ENCODE measurements around the gene RFFL. TPM values are rescaled to one million over a fixed set of nuclear protein-coding genes. Genes with fewer than 3 reads are reported as not detected.
"Not testable (repeated sequence)": the region's sequence is repeated elsewhere in the genome, so short reads cannot be mapped to it uniquely, and the experiment has no call there.

Gene RFFL
- total RNA-seq, 1 donor from 2014 or later, result 31.5 TPM

- TF ChIP-seq CTCF (conservative IDR thresholded peaks at IDR 0.05; ENCODE audit: low read depth, low read length), result no peak
Observed at GRCh38 chr17:35010093-35010492, 53.4 kb downstream of the RFFL start.

GRCh38 chr17:35006961-35007360, 56.5 kb downstream of the RFFL start:
- DNase-seq (ENCODE audit: low read depth), result no peak
- TF ChIP-seq CTCF (conservative IDR thresholded peaks at IDR 0.05; ENCODE audit: low read depth, low read length), result no peak
- no peak overlapping the region for H3K4me3 ChIP-seq (ENCODE audit: low read depth, low read length)

More at GRCh38 chr17:35010093-35010492, 53.4 kb downstream of the RFFL start:
- DNase-seq (ENCODE audit: low read depth), result no peak
- H3K4me3 ChIP-seq (ENCODE audit: low read depth, low read length), result no peak overlapping the region

GRCh38 chr17:35006345-35006744, 57.2 kb downstream of the RFFL start:
- DNase-seq (ENCODE audit: low read depth), result no peak
- no peak overlapping the region for H3K4me3 ChIP-seq (ENCODE audit: low read depth, low read length)
- TF ChIP-seq CTCF (conservative IDR thresholded peaks at IDR 0.05; ENCODE audit: low read depth, low read length), result no peak

GRCh38 chr17:35003778-35004177, 59.7 kb downstream of the RFFL start:
- no peak overlapping the region for H3K4me3 ChIP-seq (ENCODE audit: low read depth, low read length)
- no peak for DNase-seq (ENCODE audit: low read depth)
- no peak for TF ChIP-seq CTCF (conservative IDR thresholded peaks at IDR 0.05; ENCODE audit: low read depth, low read length)

- no peak for TF ChIP-seq CTCF (conservative IDR thresholded peaks at IDR 0.05; ENCODE audit: low read depth, low read length)
- DNase-seq (ENCODE audit: low read depth), result no peak
Observed at GRCh38 chr17:35002876-35003551, 60.5 kb downstream of the RFFL start.

GRCh38 chr17:35001549-35001948, 62.0 kb downstream of the RFFL start:
- no peak for TF ChIP-seq CTCF (conservative IDR thresholded peaks at IDR 0.05; ENCODE audit: low read depth, low read length)
- H3K4me3 ChIP-seq (ENCODE audit: low read depth, low read length), result no peak overlapping the region
- no peak for DNase-seq (ENCODE audit: low read depth)

More at GRCh38 chr17:35002876-35003551, 60.5 kb downstream of the RFFL start:
- no peak overlapping the region for H3K4me3 ChIP-seq (ENCODE audit: low read depth, low read length)

- not testable (repeated sequence) for DNase-seq (ENCODE audit: low read depth)
Observed at GRCh38 chr17:35000965-35001364, 62.5 kb downstream of the RFFL start.

More at GRCh38 chr17:35000965-35001364, 62.5 kb downstream of the RFFL start:
- H3K4me3 ChIP-seq (ENCODE audit: low read depth, low read length), result not testable (repeated sequence)

Data from epithelial cell of proximal tubule (primary cell).